DND-41 (cell line): ENCODE data around the gene WDR88.

Experiments
- ATAC-seq: fragments of 200-7000 bp; cut with Tn5 transposase; 3 replicates; pipeline ENCODE4 v1.9.1; 2021; ENCODE audit warnings: low read depth; ENCODE audit not compliant: insufficient read depth
- DNase-seq: peaks from one replicate; pipeline ENCODE4 v3.0.0-alpha.2; 2020
- H2AFZ ChIP-seq: 2 replicates; pipeline ENCODE4 v1.6.0; 2012; ENCODE audit warnings: low read depth, low read length
- H3K27ac ChIP-seq: 2 replicates; pipeline ENCODE4 v1.5.1; 2012; ENCODE audit warnings: low read length, inconsistent platforms
- H3K27me3 ChIP-seq: fragments of 200-600 bp; sonication (generic); 2 replicates; pipeline ENCODE4 v1.6.0; 2012; ENCODE audit warnings: low read length, mild to moderate bottlenecking, inconsistent platforms; ENCODE audit not compliant: insufficient read depth, poor library complexity
- H3K36me3 ChIP-seq: 2 replicates; pipeline ENCODE4 v1.5.1; 2012; ENCODE audit warnings: low read length, inconsistent platforms; ENCODE audit not compliant: insufficient read depth
- H3K4me1 ChIP-seq: 2 replicates; pipeline ENCODE4 v1.5.1; 2012; ENCODE audit warnings: mild to moderate bottlenecking, low read length; ENCODE audit not compliant: insufficient read depth
- H3K4me2 ChIP-seq: 2 replicates; pipeline ENCODE4 v1.6.0; 2012; ENCODE audit warnings: mild to moderate bottlenecking, moderate library complexity, low read length, inconsistent platforms; ENCODE audit not compliant: insufficient read depth
- H3K4me3 ChIP-seq, 2 experiments: fragments of 200-600 bp in 1 of 2; shearing (Covaris generic) in 1 of 2; 2 replicates each; pipeline ENCODE4 v1.5.1; 2012 to 2016; ENCODE audit warnings: inconsistent platforms in 2 of 2, low read length in 2 of 2, mild to moderate bottlenecking in 2 of 2, low read depth in 1 of 2, moderate library complexity in 1 of 2
- H3K79me2 ChIP-seq: 2 replicates; pipeline ENCODE4 v1.6.0; 2012; ENCODE audit warnings: low read length, inconsistent platforms; ENCODE audit not compliant: insufficient read depth
- H3K9ac ChIP-seq: 2 replicates; pipeline ENCODE4 v1.6.0; 2012; ENCODE audit warnings: low read depth, mild to moderate bottlenecking, inconsistent platforms, low read length, moderate library complexity
- H3K9me3 ChIP-seq: 2 replicates; pipeline ENCODE4 v1.5.1; 2012; ENCODE audit warnings: low read length, moderate library complexity, mild to moderate bottlenecking, inconsistent platforms; ENCODE audit not compliant: insufficient read depth, severe bottlenecking
- H4K20me1 ChIP-seq: 2 replicates; pipeline ENCODE4 v1.6.0; 2012; ENCODE audit warnings: low read length; ENCODE audit not compliant: insufficient read depth
- CTCF ChIP-seq: IDR thresholded peaks from 2 replicates; pipeline ENCODE4 v1.5.1; 2012; ENCODE audit warnings: borderline replicate concordance, low read length, moderate library complexity, mild to moderate bottlenecking; ENCODE audit not compliant: poor library complexity, severe bottlenecking; ENCODE audit errors: extremely low read depth
- EZH2 ChIP-seq: IDR thresholded peaks from 3 replicates; pipeline ENCODE4 v1.6.1; 2012; ENCODE audit warnings: borderline replicate concordance, low read depth, mild to moderate bottlenecking, moderate library complexity, low read length, inconsistent platforms; ENCODE audit not compliant: severe bottlenecking

Gene WDR88

GRCh38 chr19:33196446-33197193, 64.7 kb downstream of the WDR88 start:
- Histone ChIP-seq H3K4me1 (no peaks in the 10 kb centered on the region), H3K27ac (no peak overlapping the region), H3K27me3 (no peaks in the 10 kb centered on the region), H3K9ac (no peak overlapping the region), H3K36me3 (no peaks in the 10 kb centered on the region), H3K4me3 (no peak overlapping the region), H2AFZ (no peak overlapping the region), H4K20me1 (no peaks in the 10 kb centered on the region), H3K79me2 (no peaks in the 10 kb centered on the region), H3K9me3 (no peaks in the 10 kb centered on the region), H3K4me2 (no peak overlapping the region)
- DNase-seq = no peak
- no peak for ATAC-seq
- TF ChIP-seq EZH2 (no peak), CTCF (no peak)

- TF ChIP-seq EZH2 (no peak), CTCF (no peak)
- no peak for DNase-seq
- ATAC-seq = no peak
- H4K20me1 ChIP-seq = no peaks in the 10 kb centered on the region
- H3K79me2 ChIP-seq = no peaks in the 10 kb centered on the region
- H3K9ac ChIP-seq = no peak overlapping the region
- no peaks in the 10 kb centered on the region for H3K4me1 ChIP-seq
- H3K9me3 ChIP-seq = no peaks in the 10 kb centered on the region
- no peak overlapping the region for H3K4me2 ChIP-seq
- no peaks in the 10 kb centered on the region for H3K36me3 ChIP-seq
- no peak overlapping the region for H2AFZ ChIP-seq
- no peak overlapping the region for H3K27ac ChIP-seq
- no peak overlapping the region for H3K4me3 ChIP-seq
- no peaks in the 10 kb centered on the region for H3K27me3 ChIP-seq
Measured at GRCh38 chr19:33197591-33198000, 65.7 kb downstream of the WDR88 start.

- H3K79me2 ChIP-seq = no peaks in the 10 kb centered on the region
- no peak overlapping the region for H3K4me3 ChIP-seq
- H3K4me1 ChIP-seq = no peaks in the 10 kb centered on the region
- no peak overlapping the region for H3K9ac ChIP-seq
- no peak for TF ChIP-seq CTCF
- no peak for TF ChIP-seq EZH2
- H3K9me3 ChIP-seq = no peaks in the 10 kb centered on the region
- H3K36me3 ChIP-seq = no peaks in the 10 kb centered on the region
- no peaks in the 10 kb centered on the region for H3K27me3 ChIP-seq
- no peaks in the 10 kb centered on the region for H4K20me1 ChIP-seq
- no peak overlapping the region for H2AFZ ChIP-seq
- H3K4me2 ChIP-seq = no peak overlapping the region
- ATAC-seq (no peak), DNase-seq (no peak)
- H3K27ac ChIP-seq = no peak overlapping the region
Measured at GRCh38 chr19:33198169-33198568, 66.3 kb downstream of the WDR88 start.
